HepG2 (cell line): ENCODE measurements around the gene GIPC3. TPM values are rescaled to one million over a fixed set of nuclear protein-coding genes. Genes with fewer than 3 reads are reported as not detected.

Source experiments
- ARNT2 ChIP-seq: sonication (generic); formaldehyde crosslinking; IDR thresholded peaks from 2 replicates; pipeline ENCODE4 v1.8.0; 2022; ENCODE audit warnings: mild to moderate bottlenecking, low read depth, missing genetic modification reagents, moderate library complexity
- ATF6 ChIP-seq: sonication (generic); formaldehyde crosslinking; conservative IDR thresholded peaks from 2 replicates; pipeline ENCODE4 v1.4.0; 2020; ENCODE audit warnings: missing genetic modification reagents
- BRF2 ChIP-seq: sonication (generic); formaldehyde crosslinking; IDR thresholded peaks from 2 replicates; pipeline ENCODE4 v1.8.1; 2022; ENCODE audit warnings: mild to moderate bottlenecking, missing genetic modification reagents
- GZF1 ChIP-seq: sonication (generic); formaldehyde crosslinking; IDR thresholded peaks from 2 replicates; pipeline ENCODE4 v1.5.1; 2020; ENCODE audit warnings: mild to moderate bottlenecking, missing genetic modification reagents
- HOXA9 ChIP-seq: sonication (generic); formaldehyde crosslinking; IDR thresholded peaks from 2 replicates; pipeline ENCODE4 v1.8.1; 2022; ENCODE audit warnings: missing genetic modification reagents, mild to moderate bottlenecking, moderate library complexity, borderline replicate concordance
- KIAA2018 ChIP-seq: sonication (generic); formaldehyde crosslinking; IDR thresholded peaks from 2 replicates; pipeline ENCODE4 v1.5.0; 2020; ENCODE audit warnings: mild to moderate bottlenecking, missing genetic modification reagents, borderline replicate concordance
- PCBP1 ChIP-seq: fragments of 200-400 bp; formaldehyde crosslinking; IDR thresholded peaks from 2 replicates; pipeline ENCODE4 v1.6.1; 2017; ENCODE audit warnings: mild to moderate bottlenecking, low read depth, low read length, borderline replicate concordance
- PTBP1 ChIP-seq: fragments of 200-400 bp; formaldehyde crosslinking; IDR thresholded peaks from 2 replicates; pipeline ENCODE4 v1.6.1; 2018; ENCODE audit warnings: low read length, low read depth; ENCODE audit not compliant: poor library complexity, severe bottlenecking
- RFXANK ChIP-seq: IDR thresholded peaks from 2 replicates; pipeline ENCODE4 v1.6.1; 2016
- SIX1 ChIP-seq: sonication (generic); formaldehyde crosslinking; IDR thresholded peaks from 2 replicates; pipeline ENCODE4 v1.4.0; 2020; ENCODE audit warnings: missing genetic modification reagents, borderline replicate concordance
- THRA ChIP-seq: sonication (generic); formaldehyde crosslinking; IDR thresholded peaks from 2 replicates; pipeline ENCODE4 v1.4.0; 2020; ENCODE audit warnings: missing genetic modification reagents, borderline replicate concordance
- ZFP41 ChIP-seq: sonication (generic); formaldehyde crosslinking; IDR thresholded peaks from 2 replicates; pipeline ENCODE4 v1.4.0; 2020; ENCODE audit warnings: mild to moderate bottlenecking, missing genetic modification reagents, borderline replicate concordance
- ZNF256 ChIP-seq: sonication (generic); formaldehyde crosslinking; conservative IDR thresholded peaks from 2 replicates; pipeline ENCODE4 v1.4.0; 2020; ENCODE audit warnings: missing genetic modification reagents
- ZNF589 ChIP-seq: sonication (generic); formaldehyde crosslinking; conservative IDR thresholded peaks from 2 replicates; pipeline ENCODE4 v1.8.0; 2022; ENCODE audit warnings: mild to moderate bottlenecking, moderate library complexity, missing genetic modification reagents
- polyA plus RNA-seq, 8 experiments: library from polyadenylated mRNA; depleted of rRNA in 3 of 8; stranded (reverse) in 7 of 8; unstranded in 1 of 8; fragments of >200 nt; fragmentation: Illumina TruSeq in 4 of 8; extraction: Trizol in 4 of 8; gene quantifications; 2 replicates each; pipeline versions ENCODE4 v1.2.1 to v1.2.3, GENCODE V29; 2011 to 2016; ENCODE audit warnings: low read depth in 4 of 8, missing spikeins in 1 of 8, mixed read lengths in 1 of 8; ENCODE audit not compliant: insufficient read depth in 1 of 8
- total RNA-seq, 5 experiments: library from RNA; depleted of rRNA; stranded (reverse); fragments of >200 nt; fragmentation: Illumina TruSeq; extraction: Trizol; gene quantifications; 2 replicates each; pipeline ENCODE4 v1.2.3, GENCODE V29; 2016; ENCODE audit warnings: low read depth in 1 of 5

GIPC3 gene
- total and polyA plus RNA-seq, 2 of the 13 experiments (the other 11 are each of a cell fraction or from before 2014, with no cell fraction given) = 0.05 TPM; not detected in 1

GRCh38 chr19:3626473-3627350 lies 41.4 kb downstream of the GIPC3 start, which contains the start of gene CACTIN (continued):
- TF ChIP-seq THRA (CRISPR knock-in tag) = peak; percentile 41; the same call in 1 of the 2 replicates
- no peak for TF ChIP-seq PTBP1
- TF ChIP-seq ATF6 = no peak
- peak; percentile 62; the same call in 1 of the 2 replicates for TF ChIP-seq RFXANK (CRISPR knock-in tag)
- 0 out of 2 replicates have a peak, but pooled peaks have one; percentile 59 for TF ChIP-seq PCBP1
- TF ChIP-seq SIX1 (CRISPR knock-in tag) = no peak
- 0 out of 2 replicates have a peak, but pooled peaks have one; percentile 85 for TF ChIP-seq ZFP41 (CRISPR knock-in tag)
- peak; percentile 75; the same call in 1 of the 2 replicates for TF ChIP-seq KIAA2018 (CRISPR knock-in tag)
- 0 out of 2 replicates have a peak, but pooled peaks have one; percentile 17 for TF ChIP-seq ZNF589
- TF ChIP-seq ARNT2 (CRISPR knock-in tag) = peak; percentile 69; the same call in 1 of the 2 replicates
- TF ChIP-seq GZF1 (CRISPR knock-in tag) = no peak
- TF ChIP-seq HOXA9 (CRISPR knock-in tag) = no peak
- peak; percentile 56; the same call in 1 of the 2 replicates for TF ChIP-seq BRF2 (CRISPR knock-in tag)
- no peak for TF ChIP-seq ZNF256 (CRISPR knock-in tag)
